ENCODE results near the gene IRF9. TPM values are rescaled to one million over a fixed set of nuclear protein-coding genes. Genes with fewer than 3 reads are reported as not detected.

The IRF9 gene
- total and polyA plus RNA-seq, 2 of the 13 experiments (the other 11 are each of a cell fraction or from before 2014, with no cell fraction given) = 14.9 to 49.7 TPM

- TF ChIP-seq, protein P1, sequence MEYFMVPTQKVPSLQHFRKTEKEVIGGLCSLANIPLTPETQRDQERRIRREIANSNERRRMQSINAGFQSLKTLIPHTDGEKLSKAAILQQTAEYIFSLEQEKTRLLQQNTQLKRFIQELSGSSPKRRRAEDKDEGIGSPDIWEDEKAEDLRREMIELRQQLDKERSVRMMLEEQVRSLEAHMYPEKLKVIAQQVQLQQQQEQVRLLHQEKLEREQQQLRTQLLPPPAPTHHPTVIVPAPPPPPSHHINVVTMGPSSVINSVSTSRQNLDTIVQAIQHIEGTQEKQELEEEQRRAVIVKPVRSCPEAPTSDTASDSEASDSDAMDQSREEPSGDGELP (IDR thresholded peaks at IDR 0.05; ENCODE audit: borderline replicate concordance, low read depth) = no peak
- TF ChIP-seq MZF1 (CRISPR knock-in tag; IDR thresholded peaks at IDR 0.05; ENCODE audit: borderline replicate concordance) (no peak), CC2D1A (CRISPR knock-in tag; IDR thresholded peaks at IDR 0.05) (no peak), IKZF5 (CRISPR knock-in tag; IDR thresholded peaks at IDR 0.05) (no peak), TCF7 (IDR thresholded peaks at IDR 0.05; ENCODE audit: low read depth) (no peak), KDM2A (CRISPR knock-in tag; IDR thresholded peaks at IDR 0.05; ENCODE audit: borderline replicate concordance, low read depth) (no peak), ONECUT2 (CRISPR knock-in tag; IDR thresholded peaks at IDR 0.05) (no peak)
- TF ChIP-seq, protein P2, sequence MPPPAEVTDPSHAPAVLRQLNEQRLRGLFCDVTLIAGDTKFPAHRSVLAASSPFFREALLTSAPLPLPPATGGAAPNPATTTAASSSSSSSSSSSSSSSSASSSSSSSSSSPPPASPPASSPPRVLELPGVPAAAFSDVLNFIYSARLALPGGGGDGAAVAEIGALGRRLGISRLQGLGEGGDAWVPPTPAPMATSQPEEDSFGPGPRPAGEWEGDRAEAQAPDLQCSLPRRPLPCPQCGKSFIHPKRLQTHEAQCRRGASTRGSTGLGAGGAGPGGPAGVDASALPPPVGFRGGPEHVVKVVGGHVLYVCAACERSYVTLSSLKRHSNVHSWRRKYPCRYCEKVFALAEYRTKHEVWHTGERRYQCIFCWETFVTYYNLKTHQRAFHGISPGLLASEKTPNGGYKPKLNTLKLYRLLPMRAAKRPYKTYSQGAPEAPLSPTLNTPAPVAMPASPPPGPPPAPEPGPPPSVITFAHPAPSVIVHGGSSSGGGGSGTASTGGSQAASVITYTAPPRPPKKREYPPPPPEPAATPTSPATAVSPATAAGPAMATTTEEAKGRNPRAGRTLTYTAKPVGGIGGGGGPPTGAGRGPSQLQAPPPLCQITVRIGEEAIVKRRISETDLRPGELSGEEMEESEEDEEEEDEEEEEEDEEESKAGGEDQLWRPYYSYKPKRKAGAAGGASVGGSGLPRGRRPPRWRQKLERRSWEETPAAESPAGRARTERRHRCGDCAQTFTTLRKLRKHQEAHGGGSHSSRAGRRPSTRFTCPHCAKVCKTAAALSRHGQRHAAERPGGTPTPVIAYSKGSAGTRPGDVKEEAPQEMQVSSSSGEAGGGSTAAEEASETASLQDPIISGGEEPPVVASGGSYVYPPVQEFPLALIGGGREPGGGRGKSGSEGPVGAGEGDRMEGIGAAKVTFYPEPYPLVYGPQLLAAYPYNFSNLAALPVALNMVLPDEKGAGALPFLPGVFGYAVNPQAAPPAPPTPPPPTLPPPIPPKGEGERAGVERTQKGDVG (CRISPR knock-in tag; IDR thresholded peaks at IDR 0.05; ENCODE audit: borderline replicate concordance) = no peak
Observed at GRCh38 chr14:24151404-24152080, 9.5 kb upstream of the IRF9 start (continued).

Measured in HepG2 (cell line).